K562 (cell line): ENCODE measurements around the gene BAD. TPM values are rescaled to one million over a fixed set of nuclear protein-coding genes. Genes with fewer than 3 reads are reported as not detected.

ENCODE experiments used
- ATAC-seq: fragments of 200-7000 bp; cut with Tn5 transposase; 3 replicates; pipeline ENCODE4 v1.9.1; 2020; ENCODE audit warnings: moderate library complexity
- BruUV-seq: library from RNA; stranded (reverse); fragments of 400-500 nt; replicated peaks from 2 replicates; lab custom pipeline; 2021; lab: Mats Ljungman, UMichigan
- CTCF ChIA-PET: fragments of 300-600 bp; formaldehyde crosslinking; extraction: SDS; loops from one replicate; lab custom pipeline; 2021; ENCODE audit warnings: low intra/inter-chr PET ratio; lab: Yijun Ruan, JAX
- POLR2A ChIA-PET: fragments of 300-600, 350-650 bp; sonication (Branson Sonifier 250); formaldehyde crosslinking; extraction: SDS; loops from one replicate; lab custom pipeline; 2021; ENCODE audit warnings: antibody characterized with exemption, inconsistent platforms; lab: Yijun Ruan, JAX
- DNase-seq, 4 experiments: peaks; one replicate each; pipeline versions ENCODE4 v3.0.0 to v3.0.0-alpha.2; 2011 to 2018; ENCODE audit warnings: low spot score in 3 of 4, mixed read lengths in 3 of 4; ENCODE audit errors: extremely low read depth in 1 of 4
- FAIRE-seq: peaks from 2 replicates; lab custom pipeline; 2011; peaks lifted over from hg19 to GRCh38; lab: Jason Lieb, UNC
- H2AFZ ChIP-seq: 2 replicates; pipeline ENCODE4 v1.6.0; 2011; ENCODE audit warnings: low read depth, low read length, control low read depth, inconsistent platforms
- H3K27ac ChIP-seq: fragments of 200-600 bp; 3 replicates; pipeline ENCODE4 v1.8.0; 2011; ENCODE audit warnings: low read depth, mild to moderate bottlenecking, control low read depth, inconsistent platforms, low read length, moderate library complexity, mixed read lengths; ENCODE audit errors: extremely low read depth
- H3K27me3 ChIP-seq, 2 experiments: fragments of 300-600 bp in 1 of 2; 2 replicates in 1 of 2; 3 replicates in 1 of 2; pipeline versions ENCODE4 v1.6.0 to v1.8.0; 2011; ENCODE audit warnings: inconsistent platforms in 2 of 2, low read length in 2 of 2, mild to moderate bottlenecking in 1 of 2, mixed read lengths in 1 of 2, moderate library complexity in 1 of 2; ENCODE audit not compliant: control insufficient read depth in 2 of 2, insufficient read depth in 2 of 2
- H3K36me3 ChIP-seq: fragments of 300-600 bp; 3 replicates; pipeline ENCODE4 v1.8.0; 2011; ENCODE audit warnings: mild to moderate bottlenecking, low read length, inconsistent platforms; ENCODE audit not compliant: control insufficient read depth, insufficient read depth
- H3K4me1 ChIP-seq, 2 experiments: fragments of 200-600 bp in 1 of 2; replicated peaks in 1 of 2; 2 replicates in 1 of 2; 3 replicates in 1 of 2; pipeline versions ENCODE4 v1.5.1 to v1.8.0; 2011; ENCODE audit warnings: inconsistent platforms in 2 of 2, low read length in 2 of 2, mild to moderate bottlenecking in 1 of 2, mixed read lengths in 1 of 2, moderate library complexity in 1 of 2; ENCODE audit not compliant: control insufficient read depth in 2 of 2, insufficient read depth in 2 of 2
- H3K4me2 ChIP-seq: 2 replicates; pipeline ENCODE4 v1.6.1; 2011; ENCODE audit warnings: low read length, control low read depth, inconsistent platforms, mixed read lengths; ENCODE audit not compliant: insufficient read depth
- H3K4me3 ChIP-seq: fragments of 200-600 bp; sonication (generic), shearing (Covaris generic); 2 replicates; pipeline ENCODE4 v1.5.1; 2016; ENCODE audit warnings: control low read depth, inconsistent platforms
- H3K79me2 ChIP-seq: fragments of 200-600 bp; 3 replicates; pipeline ENCODE4 v1.8.0; 2011; ENCODE audit warnings: low read length, inconsistent platforms; ENCODE audit not compliant: control insufficient read depth, insufficient read depth
- H3K9ac ChIP-seq, 2 experiments: 2 replicates each; pipeline versions ENCODE4 v1.6.0 to v1.6.1; 2011; ENCODE audit warnings: low read depth in 2 of 2, low read length in 2 of 2, control low read depth in 1 of 2, inconsistent platforms in 1 of 2, mild to moderate bottlenecking in 1 of 2, mixed read lengths in 1 of 2; ENCODE audit not compliant: insufficient read depth in 1 of 2
- H3K9me1 ChIP-seq: one replicate; pipeline ENCODE4 v1.6.0; 2011; ENCODE audit warnings: inconsistent platforms, mild to moderate bottlenecking, low read length, moderate library complexity; ENCODE audit not compliant: control insufficient read depth, insufficient read depth
- H3K9me3 ChIP-seq: replicated peaks from 2 replicates; pipeline ENCODE4 v1.5.1; 2011; ENCODE audit warnings: low read depth, low read length, inconsistent platforms; ENCODE audit not compliant: control insufficient read depth, insufficient read depth
- H4K20me1 ChIP-seq: replicated peaks from 2 replicates; pipeline ENCODE4 v1.6.1; 2011; ENCODE audit warnings: low read length, inconsistent platforms, mixed read lengths; ENCODE audit not compliant: control insufficient read depth, insufficient read depth
- BCL6 ChIP-seq: fragments of 250-450 bp; sonication (Bioruptor Pico); IDR thresholded peaks from 2 replicates; pipeline ENCODE4 v1.4.0; 2020
- HNRNPH1 ChIP-seq: fragments of 200-400 bp; formaldehyde crosslinking; optimal IDR thresholded peaks from 2 replicates; pipeline ENCODE3; 2017; ENCODE audit warnings: low read depth, mild to moderate bottlenecking, low read length, moderate library complexity
- JUN ChIP-seq, 2 experiments: sonication (generic) in 1 of 2; formaldehyde crosslinking in 1 of 2; IDR thresholded peaks; 2 replicates each; pipeline versions ENCODE4 v1.6.1 to v1.8.0; 2012 to 2022; ENCODE audit warnings: borderline replicate concordance in 2 of 2, mild to moderate bottlenecking in 2 of 2, improper control_type of control experiment in 1 of 2, low read depth in 1 of 2, low read length in 1 of 2, missing genetic modification reagents in 1 of 2
- KHSRP ChIP-seq: fragments of 450-650 bp; IDR thresholded peaks from 2 replicates; pipeline ENCODE4 v1.6.1; 2017
- MCM2 ChIP-seq: fragments of 450-650 bp; IDR thresholded peaks from 2 replicates; pipeline ENCODE4 v1.6.1; 2017; ENCODE audit warnings: low read depth, mild to moderate bottlenecking
- MECOM ChIP-seq: fragments of 250-450 bp; sonication (Bioruptor Pico); IDR thresholded peaks from 2 replicates; pipeline ENCODE4 v1.8.0; 2022; ENCODE audit warnings: inconsistent platforms
- PHF8 ChIP-seq: fragments of 200-600 bp; sonication (generic); IDR thresholded peaks from 2 replicates; pipeline ENCODE4 v1.6.1; 2012; ENCODE audit warnings: mixed run types, mild to moderate bottlenecking, inconsistent platforms, low read length, moderate library complexity, borderline replicate concordance
- U2AF2 ChIP-seq: fragments of 200-400 bp; formaldehyde crosslinking; optimal IDR thresholded peaks from 2 replicates; pipeline ENCODE3; 2017; ENCODE audit warnings: low read depth, mild to moderate bottlenecking, low read length
- ZNF133 ChIP-seq: fragments of 250-450 bp; sonication (Bioruptor Pico); IDR thresholded peaks from 2 replicates; pipeline ENCODE4 v1.4.0; 2020; ENCODE audit warnings: mild to moderate bottlenecking
- ZNF23 ChIP-seq: fragments of 250-450 bp; sonication (Bioruptor Pico); IDR thresholded peaks from 2 replicates; pipeline ENCODE4 v1.4.0; 2020; ENCODE audit warnings: mild to moderate bottlenecking
- ZNF311 ChIP-seq: fragments of 250-450 bp; sonication (Bioruptor Pico); IDR thresholded peaks from 2 replicates; pipeline ENCODE4 v1.4.0; 2020; ENCODE audit warnings: mild to moderate bottlenecking, moderate library complexity
- WGBS: fragments of 100-300 bp; shearing (Covaris generic); methylation state at CpG from one replicate; pipeline ENCODE4 v1.1.6; 2016; ENCODE audit warnings: low coverage, mixed read lengths; ENCODE audit not compliant: insufficient coverage; ENCODE audit errors: missing lambda C conversion rate; 5-methylcytosine and 5-hydroxymethylcytosine counted together
- in situ Hi-C: fragments of 300-500 bp; cut with MboI; formaldehyde crosslinking; loops from 4 replicates; pipeline ENCODE4 v1.15.0; 2018; ENCODE audit warnings: inconsistent platforms, mixed read lengths
- intact Hi-C: fragments of 100-400 bp; cut with micrococcal nuclease; formaldehyde crosslinking; loops from 2 replicates; pipeline ENCODE4 v1.14.2; 2022
- polyA plus RNA-seq, 8 experiments: library from polyadenylated mRNA; depleted of rRNA in 4 of 8; stranded (reverse) in 5 of 8; unstranded in 3 of 8; fragments of >200 nt; fragmentation: Nextera tagmentation in 2 of 8; fragmentation: Illumina TruSeq in 1 of 8; extraction: Ambion mirVana in 2 of 8; extraction: Trizol in 1 of 8; gene quantifications; 2 replicates each; pipeline versions ENCODE4 v1.2.1 to v1.2.3, GENCODE V29; 2011 to 2014; ENCODE audit warnings: inconsistent platforms in 1 of 8, missing spikeins in 1 of 8
- total RNA-seq, 7 experiments: library from RNA; depleted of rRNA in 6 of 7; stranded (reverse); fragments of >200 nt in 6 of 7; fragmentation: Illumina TruSeq in 2 of 7; extraction: Trizol in 2 of 7; gene quantifications; 2 replicates each; pipeline versions ENCODE4 v1.2.1 to v1.2.3, GENCODE V29; 2011 to 2021; ENCODE audit warnings: low replicate concordance in 1 of 7
- TF ChIP-seq, protein P1 (sequence below): fragments of 250-450 bp; sonication (Bioruptor Pico); IDR thresholded peaks from 2 replicates; pipeline ENCODE4 v1.9.0; 2021; ENCODE audit warnings: mild to moderate bottlenecking, inconsistent platforms
- TF ChIP-seq, protein P2 (sequence below), 2 experiments: fragments of 450-650 bp in 1 of 2; IDR thresholded peaks; 2 replicates each; pipeline ENCODE4 v1.6.1; 2011 to 2017; ENCODE audit warnings: low read depth in 2 of 2, antibody characterized with exemption in 1 of 2, borderline replicate concordance in 1 of 2, low read length in 1 of 2, mild to moderate bottlenecking in 1 of 2, mixed read lengths in 1 of 2; ENCODE audit not compliant: control insufficient read depth in 1 of 2
- TF ChIP-seq, protein P3 (sequence below): sonication (generic); formaldehyde crosslinking; IDR thresholded peaks from 2 replicates; pipeline ENCODE4 v1.8.0; 2022; ENCODE audit warnings: mild to moderate bottlenecking, missing genetic modification reagents
- TF ChIP-seq, protein P4 (sequence below): IDR thresholded peaks from 2 replicates; pipeline ENCODE4 v1.6.1; 2011; ENCODE audit not compliant: insufficient read length; ENCODE audit errors: extremely low read depth

BAD gene
- total and polyA plus RNA-seq, 9 of the 15 experiments (the other 6 are each of a cell fraction or from before 2014, with no cell fraction given), result 0.61 to 45.6 (median 11.8) TPM

DNA sequence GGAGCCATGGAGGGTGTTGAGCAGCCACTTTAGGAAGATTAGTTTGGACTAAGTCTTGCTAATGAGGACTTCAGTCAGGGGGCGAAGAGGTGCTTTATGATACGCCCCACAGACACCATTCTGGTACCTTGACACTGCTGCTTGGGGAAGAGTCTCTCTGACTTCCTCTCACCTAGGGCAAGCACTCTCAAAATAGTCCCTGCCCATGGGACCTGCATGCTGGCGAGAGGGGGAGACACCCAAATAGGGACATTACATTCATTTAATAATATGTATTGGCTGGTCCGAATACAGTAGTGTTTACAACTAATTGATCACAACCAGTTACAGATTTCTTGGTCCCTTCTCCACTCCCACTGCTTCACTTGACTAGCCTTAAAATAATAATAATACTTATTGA, 11.3 kb upstream of the BAD start:
- CTCF ChIA-PET, result no interaction called here
- H4K20me1 ChIP-seq, result no peaks in the 10 kb centered on the region; the same call in 1 of the 2 replicates
- no peak for ATAC-seq
- intact Hi-C loops (no loop called here), in situ Hi-C loops (no loop called here)
- no TSS peak for BruUV-seq
- H3K4me3 ChIP-seq, result no peak overlapping the region
- H3K79me2 ChIP-seq, result no peaks in the 10 kb centered on the region
- no peak overlapping the region for H3K4me2 ChIP-seq
- no peak overlapping the region for H2AFZ ChIP-seq
- H3K36me3 ChIP-seq, result no peaks in the 10 kb centered on the region
- FAIRE-seq, result no peak
- peaks cover 2 to 56% of the 10 kb centered on the region in 2 experiments; a peak in 4 of 5 replicates for H3K4me1 ChIP-seq
- 20% methylated on average over 4 of the region's 4 CpGs for WGBS
- peaks cover 48 to 67% of the 10 kb centered on the region in 2 experiments for H3K27me3 ChIP-seq
- no peak overlapping the region for H3K27ac ChIP-seq
- no peak overlapping the region for H3K9ac ChIP-seq
- no peaks in the 10 kb centered on the region for H3K9me3 ChIP-seq
- H3K9me1 ChIP-seq, result no peaks in the 10 kb centered on the region
- POLR2A ChIA-PET, result no interaction called here
- no peak for DNase-seq
- TF ChIP-seq U2AF2, result no peak
- no peak for TF ChIP-seq ZNF133
- no peak for TF ChIP-seq JUN (IDR thresholded peaks at IDR 0.05; ENCODE audit: borderline replicate concordance, low read depth, low read length)
- no peak for TF ChIP-seq JUN (CRISPR knock-in tag; IDR thresholded peaks at IDR 0.05; ENCODE audit: borderline replicate concordance)
- no peak for TF ChIP-seq KHSRP
- TF ChIP-seq, protein P1, sequence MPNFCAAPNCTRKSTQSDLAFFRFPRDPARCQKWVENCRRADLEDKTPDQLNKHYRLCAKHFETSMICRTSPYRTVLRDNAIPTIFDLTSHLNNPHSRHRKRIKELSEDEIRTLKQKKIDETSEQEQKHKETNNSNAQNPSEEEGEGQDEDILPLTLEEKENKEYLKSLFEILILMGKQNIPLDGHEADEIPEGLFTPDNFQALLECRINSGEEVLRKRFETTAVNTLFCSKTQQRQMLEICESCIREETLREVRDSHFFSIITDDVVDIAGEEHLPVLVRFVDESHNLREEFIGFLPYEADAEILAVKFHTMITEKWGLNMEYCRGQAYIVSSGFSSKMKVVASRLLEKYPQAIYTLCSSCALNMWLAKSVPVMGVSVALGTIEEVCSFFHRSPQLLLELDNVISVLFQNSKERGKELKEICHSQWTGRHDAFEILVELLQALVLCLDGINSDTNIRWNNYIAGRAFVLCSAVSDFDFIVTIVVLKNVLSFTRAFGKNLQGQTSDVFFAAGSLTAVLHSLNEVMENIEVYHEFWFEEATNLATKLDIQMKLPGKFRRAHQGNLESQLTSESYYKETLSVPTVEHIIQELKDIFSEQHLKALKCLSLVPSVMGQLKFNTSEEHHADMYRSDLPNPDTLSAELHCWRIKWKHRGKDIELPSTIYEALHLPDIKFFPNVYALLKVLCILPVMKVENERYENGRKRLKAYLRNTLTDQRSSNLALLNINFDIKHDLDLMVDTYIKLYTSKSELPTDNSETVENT (CRISPR knock-in tag), result no peak
- no peak for TF ChIP-seq ZNF311
- TF ChIP-seq, protein P2, sequence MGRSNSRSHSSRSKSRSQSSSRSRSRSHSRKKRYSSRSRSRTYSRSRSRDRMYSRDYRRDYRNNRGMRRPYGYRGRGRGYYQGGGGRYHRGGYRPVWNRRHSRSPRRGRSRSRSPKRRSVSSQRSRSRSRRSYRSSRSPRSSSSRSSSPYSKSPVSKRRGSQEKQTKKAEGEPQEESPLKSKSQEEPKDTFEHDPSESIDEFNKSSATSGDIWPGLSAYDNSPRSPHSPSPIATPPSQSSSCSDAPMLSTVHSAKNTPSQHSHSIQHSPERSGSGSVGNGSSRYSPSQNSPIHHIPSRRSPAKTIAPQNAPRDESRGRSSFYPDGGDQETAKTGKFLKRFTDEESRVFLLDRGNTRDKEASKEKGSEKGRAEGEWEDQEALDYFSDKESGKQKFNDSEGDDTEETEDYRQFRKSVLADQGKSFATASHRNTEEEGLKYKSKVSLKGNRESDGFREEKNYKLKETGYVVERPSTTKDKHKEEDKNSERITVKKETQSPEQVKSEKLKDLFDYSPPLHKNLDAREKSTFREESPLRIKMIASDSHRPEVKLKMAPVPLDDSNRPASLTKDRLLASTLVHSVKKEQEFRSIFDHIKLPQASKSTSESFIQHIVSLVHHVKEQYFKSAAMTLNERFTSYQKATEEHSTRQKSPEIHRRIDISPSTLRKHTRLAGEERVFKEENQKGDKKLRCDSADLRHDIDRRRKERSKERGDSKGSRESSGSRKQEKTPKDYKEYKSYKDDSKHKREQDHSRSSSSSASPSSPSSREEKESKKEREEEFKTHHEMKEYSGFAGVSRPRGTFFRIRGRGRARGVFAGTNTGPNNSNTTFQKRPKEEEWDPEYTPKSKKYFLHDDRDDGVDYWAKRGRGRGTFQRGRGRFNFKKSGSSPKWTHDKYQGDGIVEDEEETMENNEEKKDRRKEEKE (IDR thresholded peaks at IDR 0.05; ENCODE audit: borderline replicate concordance in 1 of 2, control insufficient read depth in 1 of 2, low read depth in 2 of 2, low read length in 1 of 2), result no peak
- TF ChIP-seq MECOM, result no peak
- no peak for TF ChIP-seq MCM2
- TF ChIP-seq PHF8, result no peak
- TF ChIP-seq, protein P3, sequence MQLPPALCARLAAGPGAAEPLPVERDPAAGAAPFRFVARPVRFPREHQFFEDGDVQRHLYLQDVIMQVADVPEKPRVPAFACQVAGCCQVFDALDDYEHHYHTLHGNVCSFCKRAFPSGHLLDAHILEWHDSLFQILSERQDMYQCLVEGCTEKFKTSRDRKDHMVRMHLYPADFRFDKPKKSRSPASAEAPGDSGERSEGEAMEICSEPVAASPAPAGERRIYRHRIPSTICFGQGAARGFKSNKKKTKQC (CRISPR knock-in tag), result no peak
- TF ChIP-seq BCL6, result no peak
- TF ChIP-seq ZNF23 (CRISPR knock-in tag), result no peak
- TF ChIP-seq, protein P4, sequence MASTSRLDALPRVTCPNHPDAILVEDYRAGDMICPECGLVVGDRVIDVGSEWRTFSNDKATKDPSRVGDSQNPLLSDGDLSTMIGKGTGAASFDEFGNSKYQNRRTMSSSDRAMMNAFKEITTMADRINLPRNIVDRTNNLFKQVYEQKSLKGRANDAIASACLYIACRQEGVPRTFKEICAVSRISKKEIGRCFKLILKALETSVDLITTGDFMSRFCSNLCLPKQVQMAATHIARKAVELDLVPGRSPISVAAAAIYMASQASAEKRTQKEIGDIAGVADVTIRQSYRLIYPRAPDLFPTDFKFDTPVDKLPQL, result no peak
- no peak for TF ChIP-seq HNRNPH1
